DND-41 (cell line): ENCODE measurements around the gene BRAF.

Experiments used
- ATAC-seq: fragments of 200-7000 bp; cut with Tn5 transposase; 3 replicates; pipeline ENCODE4 v1.9.1; 2021; ENCODE audit warnings: low read depth; ENCODE audit not compliant: insufficient read depth
- DNase-seq: peaks from one replicate; pipeline ENCODE4 v3.0.0-alpha.2; 2020
- H2AFZ ChIP-seq: 2 replicates; pipeline ENCODE4 v1.6.0; 2012; ENCODE audit warnings: low read depth, low read length
- H3K27ac ChIP-seq: 2 replicates; pipeline ENCODE4 v1.5.1; 2012; ENCODE audit warnings: low read length, inconsistent platforms
- H3K27me3 ChIP-seq: fragments of 200-600 bp; sonication (generic); 2 replicates; pipeline ENCODE4 v1.6.0; 2012; ENCODE audit warnings: low read length, mild to moderate bottlenecking, inconsistent platforms; ENCODE audit not compliant: insufficient read depth, poor library complexity
- H3K36me3 ChIP-seq: 2 replicates; pipeline ENCODE4 v1.5.1; 2012; ENCODE audit warnings: low read length, inconsistent platforms; ENCODE audit not compliant: insufficient read depth
- H3K4me1 ChIP-seq: 2 replicates; pipeline ENCODE4 v1.5.1; 2012; ENCODE audit warnings: mild to moderate bottlenecking, low read length; ENCODE audit not compliant: insufficient read depth
- H3K4me2 ChIP-seq: 2 replicates; pipeline ENCODE4 v1.6.0; 2012; ENCODE audit warnings: mild to moderate bottlenecking, moderate library complexity, low read length, inconsistent platforms; ENCODE audit not compliant: insufficient read depth
- H3K4me3 ChIP-seq, 2 experiments: fragments of 200-600 bp in 1 of 2; shearing (Covaris generic) in 1 of 2; 2 replicates each; pipeline ENCODE4 v1.5.1; 2012 to 2016; ENCODE audit warnings: inconsistent platforms in 2 of 2, low read length in 2 of 2, mild to moderate bottlenecking in 2 of 2, low read depth in 1 of 2, moderate library complexity in 1 of 2
- H3K79me2 ChIP-seq: 2 replicates; pipeline ENCODE4 v1.6.0; 2012; ENCODE audit warnings: low read length, inconsistent platforms; ENCODE audit not compliant: insufficient read depth
- H3K9ac ChIP-seq: 2 replicates; pipeline ENCODE4 v1.6.0; 2012; ENCODE audit warnings: low read depth, mild to moderate bottlenecking, inconsistent platforms, low read length, moderate library complexity
- H3K9me3 ChIP-seq: 2 replicates; pipeline ENCODE4 v1.5.1; 2012; ENCODE audit warnings: low read length, moderate library complexity, mild to moderate bottlenecking, inconsistent platforms; ENCODE audit not compliant: insufficient read depth, severe bottlenecking
- H4K20me1 ChIP-seq: 2 replicates; pipeline ENCODE4 v1.6.0; 2012; ENCODE audit warnings: low read length; ENCODE audit not compliant: insufficient read depth
- EZH2 ChIP-seq: IDR thresholded peaks from 3 replicates; pipeline ENCODE4 v1.6.1; 2012; ENCODE audit warnings: borderline replicate concordance, low read depth, mild to moderate bottlenecking, moderate library complexity, low read length, inconsistent platforms; ENCODE audit not compliant: severe bottlenecking
- TF ChIP-seq, protein P1 (sequence below): IDR thresholded peaks from 2 replicates; pipeline ENCODE4 v1.5.1; 2012; ENCODE audit warnings: borderline replicate concordance, low read length, moderate library complexity, mild to moderate bottlenecking; ENCODE audit not compliant: poor library complexity, severe bottlenecking; ENCODE audit errors: extremely low read depth

BRAF gene

DNA sequence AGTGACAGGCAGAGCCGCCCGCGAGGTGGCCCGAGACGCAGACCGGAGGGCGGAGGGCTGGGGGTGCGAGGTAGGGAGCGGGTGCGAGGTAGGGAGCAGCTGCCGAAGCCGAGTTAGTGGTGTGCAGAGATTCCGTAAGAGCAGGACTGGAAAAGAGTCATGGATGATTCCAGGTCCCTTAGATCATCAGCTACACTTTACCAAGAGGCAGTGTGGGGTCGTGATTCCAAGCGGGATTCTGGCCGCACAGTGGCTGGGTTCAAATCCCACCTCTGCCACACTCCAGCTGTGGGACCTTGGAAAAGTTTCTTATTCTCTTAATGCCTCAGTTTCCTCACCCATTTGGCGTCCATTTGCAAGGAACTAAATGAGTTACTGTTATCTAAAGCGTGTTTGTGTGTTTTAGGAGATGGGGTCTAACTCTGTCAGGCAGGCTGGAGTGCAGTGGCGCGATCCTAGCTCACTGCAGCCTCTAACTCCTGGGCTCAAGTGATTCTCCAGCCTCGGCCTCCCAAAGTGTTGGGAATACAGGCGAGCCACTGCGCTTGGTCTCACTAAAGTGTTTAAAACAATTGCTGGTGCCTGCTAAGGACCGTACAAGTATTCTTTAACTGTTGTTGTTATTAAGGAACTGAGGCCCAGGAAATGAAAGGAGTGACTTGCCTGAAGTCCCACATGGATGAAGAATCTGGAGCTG, 227.1 kb downstream of the BRAF start:
- H2AFZ ChIP-seq = peak overlapping the region; percentile 95

GRCh38 chr7:140696680-140697446, 227.9 kb downstream of the BRAF start, which contains the start of gene NDUFB2:
Gene NDUFB2, plus strand, starts transcription at chr7:140696708. Its CDS starts 37 bp downstream, at chr7:140696745.
- Histone ChIP-seq H3K27ac (peak within 1 kb of the TSS; percentile 75), H3K4me1 (peaks cover 31% of the 10 kb centered on the region), H2AFZ (peak within 1 kb of the TSS; percentile 95), H3K9ac (peak within 1 kb of the TSS; percentile 70), H3K9me3 (no peaks in the 10 kb centered on the region), H4K20me1 (peaks cover 22% of the 10 kb centered on the region; the same call in 1 of the 2 replicates), H3K36me3 (peaks cover 26% of the 10 kb centered on the region), H3K27me3 (no peaks in the 10 kb centered on the region), H3K79me2 (peaks cover 51% of the 10 kb centered on the region), H3K4me3 (peak within 1 kb of the TSS; percentile 48 to 93), H3K4me2 (peak within 1 kb of the TSS; percentile 99)
- TF ChIP-seq EZH2 = no peak
- TF ChIP-seq, protein P1, sequence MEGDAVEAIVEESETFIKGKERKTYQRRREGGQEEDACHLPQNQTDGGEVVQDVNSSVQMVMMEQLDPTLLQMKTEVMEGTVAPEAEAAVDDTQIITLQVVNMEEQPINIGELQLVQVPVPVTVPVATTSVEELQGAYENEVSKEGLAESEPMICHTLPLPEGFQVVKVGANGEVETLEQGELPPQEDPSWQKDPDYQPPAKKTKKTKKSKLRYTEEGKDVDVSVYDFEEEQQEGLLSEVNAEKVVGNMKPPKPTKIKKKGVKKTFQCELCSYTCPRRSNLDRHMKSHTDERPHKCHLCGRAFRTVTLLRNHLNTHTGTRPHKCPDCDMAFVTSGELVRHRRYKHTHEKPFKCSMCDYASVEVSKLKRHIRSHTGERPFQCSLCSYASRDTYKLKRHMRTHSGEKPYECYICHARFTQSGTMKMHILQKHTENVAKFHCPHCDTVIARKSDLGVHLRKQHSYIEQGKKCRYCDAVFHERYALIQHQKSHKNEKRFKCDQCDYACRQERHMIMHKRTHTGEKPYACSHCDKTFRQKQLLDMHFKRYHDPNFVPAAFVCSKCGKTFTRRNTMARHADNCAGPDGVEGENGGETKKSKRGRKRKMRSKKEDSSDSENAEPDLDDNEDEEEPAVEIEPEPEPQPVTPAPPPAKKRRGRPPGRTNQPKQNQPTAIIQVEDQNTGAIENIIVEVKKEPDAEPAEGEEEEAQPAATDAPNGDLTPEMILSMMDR = no peak
- DNase-seq = peak; percentile 69
- peak; percentile 88 for ATAC-seq

More for the DNA sequence above, 227.1 kb downstream of the BRAF start:
- Histone ChIP-seq H3K9ac (peak overlapping the region; percentile 70), H3K27ac (peak overlapping the region; percentile 75), H4K20me1 (peaks cover 22% of the 10 kb centered on the region; the same call in 1 of the 2 replicates), H3K36me3 (peaks cover 19% of the 10 kb centered on the region), H3K27me3 (no peaks in the 10 kb centered on the region), H3K4me1 (peaks cover 31% of the 10 kb centered on the region), H3K4me3 (peak overlapping the region; percentile 48 to 93), H3K79me2 (peaks cover 58% of the 10 kb centered on the region), H3K4me2 (peak overlapping the region; percentile 99), H3K9me3 (no peaks in the 10 kb centered on the region)
- no peak for ATAC-seq
- no peak for DNase-seq
- TF ChIP-seq, protein P1 = peak; percentile 10
- TF ChIP-seq EZH2 = no peak

- Histone ChIP-seq H3K27ac (peak overlapping the region; percentile 75), H3K27me3 (no peaks in the 10 kb centered on the region), H2AFZ (peak overlapping the region; percentile 95), H3K36me3 (peaks cover 33% of the 10 kb centered on the region), H3K79me2 (peaks cover 44% of the 10 kb centered on the region), H4K20me1 (peaks cover 22% of the 10 kb centered on the region; the same call in 1 of the 2 replicates), H3K4me3 (peak overlapping the region; percentile 48 to 93; a peak in 3 of 4 replicates), H3K4me2 (peak overlapping the region; percentile 99), H3K9ac (peak overlapping the region; percentile 70), H3K4me1 (peaks cover 31% of the 10 kb centered on the region), H3K9me3 (no peaks in the 10 kb centered on the region)
- TF ChIP-seq, protein P1 = no peak
- no peak for TF ChIP-seq EZH2
- no peak for ATAC-seq
- peak; percentile 95 for DNase-seq
These were observed 228.6 kb downstream of the BRAF start for GRCh38 chr7:140696024-140696679.
